ENCODE results near the gene HMCN1. TPM values are rescaled to one million over a fixed set of nuclear protein-coding genes. Genes with fewer than 3 reads are reported as not detected.

Gene HMCN1
- total RNA-seq, 4 donors from 2014 or later: 11.6 to 95.9 (median 78.6) TPM

- no peak for TF ChIP-seq EP300 (IDR thresholded peaks at IDR 0.05)
- TF ChIP-seq, protein P1, sequence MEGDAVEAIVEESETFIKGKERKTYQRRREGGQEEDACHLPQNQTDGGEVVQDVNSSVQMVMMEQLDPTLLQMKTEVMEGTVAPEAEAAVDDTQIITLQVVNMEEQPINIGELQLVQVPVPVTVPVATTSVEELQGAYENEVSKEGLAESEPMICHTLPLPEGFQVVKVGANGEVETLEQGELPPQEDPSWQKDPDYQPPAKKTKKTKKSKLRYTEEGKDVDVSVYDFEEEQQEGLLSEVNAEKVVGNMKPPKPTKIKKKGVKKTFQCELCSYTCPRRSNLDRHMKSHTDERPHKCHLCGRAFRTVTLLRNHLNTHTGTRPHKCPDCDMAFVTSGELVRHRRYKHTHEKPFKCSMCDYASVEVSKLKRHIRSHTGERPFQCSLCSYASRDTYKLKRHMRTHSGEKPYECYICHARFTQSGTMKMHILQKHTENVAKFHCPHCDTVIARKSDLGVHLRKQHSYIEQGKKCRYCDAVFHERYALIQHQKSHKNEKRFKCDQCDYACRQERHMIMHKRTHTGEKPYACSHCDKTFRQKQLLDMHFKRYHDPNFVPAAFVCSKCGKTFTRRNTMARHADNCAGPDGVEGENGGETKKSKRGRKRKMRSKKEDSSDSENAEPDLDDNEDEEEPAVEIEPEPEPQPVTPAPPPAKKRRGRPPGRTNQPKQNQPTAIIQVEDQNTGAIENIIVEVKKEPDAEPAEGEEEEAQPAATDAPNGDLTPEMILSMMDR (IDR thresholded peaks at IDR 0.05): no peak
- no peak for TF ChIP-seq POLR2A (IDR thresholded peaks at IDR 0.05)
- TF ChIP-seq POLR2AphosphoS5 (IDR thresholded peaks at IDR 0.05): no peak
- Histone ChIP-seq H3K27ac (no peak overlapping the region), H3K4me1 (no peaks in the 10 kb centered on the region), H3K4me3 (no peak overlapping the region), H3K9me3 (no peaks in the 10 kb centered on the region), H3K36me3 (no peaks in the 10 kb centered on the region), H3K27me3 (no peaks in the 10 kb centered on the region)
- 93 to 100% methylated on average over 1 of the region's 1 CpG for WGBS, 2 donors (ENCODE audit: low coverage in 1 of 2)
- no peak for ATAC-seq
Observed at GRCh38 chr1:186220911-186221310, 486.7 kb downstream of the HMCN1 start.

- H3K9me3 ChIP-seq: no peaks in the 10 kb centered on the region
- H3K27me3 ChIP-seq: no peaks in the 10 kb centered on the region
- H3K36me3 ChIP-seq: no peaks in the 10 kb centered on the region
- H3K4me3 ChIP-seq: no peak overlapping the region
- no peak for TF ChIP-seq POLR2AphosphoS5 (IDR thresholded peaks at IDR 0.05)
- TF ChIP-seq EP300 (IDR thresholded peaks at IDR 0.05): no peak
- TF ChIP-seq, protein P1 (IDR thresholded peaks at IDR 0.05): no peak
- no peak for TF ChIP-seq POLR2A (IDR thresholded peaks at IDR 0.05)
- ATAC-seq: no peak
- WGBS, 2 donors (ENCODE audit: low coverage in 1 of 2): 16 to 63% methylated on average over 1 of the region's 1 CpG
- H3K4me1 ChIP-seq: no peaks in the 10 kb centered on the region
- no peak overlapping the region for H3K27ac ChIP-seq
Observed at GRCh38 chr1:186225096-186225495, 490.9 kb downstream of the HMCN1 start.

DNA sequence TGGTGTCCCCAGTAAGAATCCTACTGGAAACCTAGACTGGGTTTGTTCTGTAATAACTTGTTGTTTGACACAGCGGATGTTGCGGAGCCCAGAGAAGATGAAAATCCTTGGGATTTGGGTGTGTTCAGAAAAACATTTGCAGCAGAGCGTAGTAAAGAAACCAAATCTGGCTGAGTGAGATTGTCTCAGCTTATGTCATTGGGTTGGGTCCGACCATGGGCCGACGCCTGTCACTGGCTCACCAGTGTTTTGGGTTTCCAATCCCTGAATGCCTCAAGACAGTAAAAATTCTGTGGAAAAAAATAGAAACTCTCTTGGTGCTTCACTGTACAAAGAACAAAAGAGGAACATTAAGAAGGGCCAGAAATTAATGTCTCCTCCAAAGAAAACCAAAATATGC is 494.6 kb downstream of the HMCN1 start:
- no peak overlapping the region for H3K27ac ChIP-seq
- no peak for ATAC-seq
- H3K4me1 ChIP-seq: no peaks in the 10 kb centered on the region
- no peaks in the 10 kb centered on the region for H3K9me3 ChIP-seq
- TF ChIP-seq EP300 (IDR thresholded peaks at IDR 0.05) (no peak), POLR2AphosphoS5 (IDR thresholded peaks at IDR 0.05) (no peak), POLR2A (IDR thresholded peaks at IDR 0.05) (no peak)
- TF ChIP-seq, protein P1 (IDR thresholded peaks at IDR 0.05): no peak
- H3K36me3 ChIP-seq: no peaks in the 10 kb centered on the region
- WGBS, 2 donors (ENCODE audit: low coverage in 1 of 2): 82 to 88% methylated on average over 4 to 6 of the region's 6 CpGs
- no peak overlapping the region for H3K4me3 ChIP-seq
- no peaks in the 10 kb centered on the region for H3K27me3 ChIP-seq

GRCh38 chr1:186231861-186232436 is 497.8 kb downstream of the HMCN1 start:
- ATAC-seq: no peak
- TF ChIP-seq, protein P1 (IDR thresholded peaks at IDR 0.05): no peak
- TF ChIP-seq POLR2A (IDR thresholded peaks at IDR 0.05): no peak
- TF ChIP-seq EP300 (IDR thresholded peaks at IDR 0.05): no peak
- TF ChIP-seq POLR2AphosphoS5 (IDR thresholded peaks at IDR 0.05): no peak
- no peaks in the 10 kb centered on the region for H3K9me3 ChIP-seq
- no peak overlapping the region for H3K27ac ChIP-seq
- no peaks in the 10 kb centered on the region for H3K4me1 ChIP-seq
- no peaks in the 10 kb centered on the region for H3K27me3 ChIP-seq
- 93 to 100% methylated on average over 1 to 2 of the region's 2 CpGs for WGBS, 2 donors (ENCODE audit: low coverage in 1 of 2)
- no peaks in the 10 kb centered on the region for H3K36me3 ChIP-seq
- no peak overlapping the region for H3K4me3 ChIP-seq

DNA sequence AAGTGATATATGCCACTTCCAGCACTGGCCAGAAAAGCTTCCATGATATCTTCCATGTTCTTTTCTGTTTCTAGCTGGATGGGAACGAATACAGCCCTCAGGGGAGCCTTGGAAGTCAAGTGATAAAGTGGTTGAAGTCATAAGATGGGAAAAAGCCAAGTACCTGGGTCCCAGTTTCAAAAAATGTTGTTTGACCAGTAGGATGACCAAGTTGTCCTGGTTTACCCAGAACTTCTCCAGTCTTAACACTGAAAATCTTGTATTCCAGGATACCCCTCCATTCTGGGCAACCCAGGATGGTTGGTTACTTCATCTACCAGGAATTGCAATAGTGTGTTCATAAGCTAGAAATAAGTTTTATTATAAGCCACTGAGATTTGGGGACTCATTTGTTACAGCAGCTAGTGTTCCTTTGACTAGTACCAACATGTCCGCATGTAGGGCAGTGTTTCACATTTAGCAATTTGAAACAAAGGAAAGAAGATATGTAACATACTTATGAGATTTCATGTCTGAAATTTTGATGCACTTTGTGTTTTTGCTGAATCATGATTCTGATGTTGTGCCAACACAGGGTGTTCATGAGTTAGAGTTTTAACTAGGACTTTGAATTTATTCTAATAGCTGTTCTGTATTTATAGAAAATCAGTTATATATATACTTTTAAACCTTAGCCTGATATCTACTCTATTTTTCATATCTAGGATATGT is 500.9 kb downstream of the HMCN1 start:
- Histone ChIP-seq H3K4me3 (no peak overlapping the region), H3K27me3 (no peaks in the 10 kb centered on the region), H3K36me3 (no peaks in the 10 kb centered on the region), H3K9me3 (no peaks in the 10 kb centered on the region), H3K4me1 (no peaks in the 10 kb centered on the region), H3K27ac (no peak overlapping the region)
- 44 to 48% methylated on average over 2 of the region's 2 CpGs for WGBS, 2 donors (ENCODE audit: low coverage in 1 of 2)
- TF ChIP-seq POLR2AphosphoS5 (IDR thresholded peaks at IDR 0.05) (no peak), EP300 (IDR thresholded peaks at IDR 0.05) (no peak), POLR2A (IDR thresholded peaks at IDR 0.05) (no peak)
- TF ChIP-seq, protein P1 (IDR thresholded peaks at IDR 0.05): no peak
- ATAC-seq: no peak
